ENCODE measurements around the gene UGT1A10. TPM values are rescaled to one million over a fixed set of nuclear protein-coding genes. Genes with fewer than 3 reads are reported as not detected.

The UGT1A10 gene
- total and polyA plus RNA-seq, 4 donors, result 0.03 to 0.14 TPM; not detected in 2

- H3K27me3 ChIP-seq (ENCODE audit: control insufficient read depth in 3 of 3, insufficient read depth in 3 of 3, low read length in 2 of 3), result no peaks in the 10 kb centered on the region
- 68 to 82% methylated on average over 4 of the region's 4 CpGs for WGBS, 2 donors
These were observed 42.9 kb downstream of the UGT1A10 start for GRCh38 chr2:233679196-233679595.

GRCh38 chr2:233680361-233681045 lies 44.3 kb downstream of the UGT1A10 start:
- WGBS, 2 donors, result 83 to 90% methylated on average over 4 of the region's 4 CpGs
- H3K27ac ChIP-seq (ENCODE audit: low read depth in 1 of 2, low read length in 1 of 2), result no peak overlapping the region
- H3K9me3 ChIP-seq (ENCODE audit: control insufficient read depth in 4 of 4, insufficient read depth in 3 of 4, low read length in 3 of 4), result no peaks in the 10 kb centered on the region
- no peak overlapping the region for H3K4me3 ChIP-seq
- no peak overlapping the region for H3K9ac ChIP-seq (ENCODE audit: insufficient read depth in 1 of 2, low read length in 2 of 2)
- H3K4me1 ChIP-seq (ENCODE audit: control insufficient read depth in 5 of 5, insufficient read depth in 5 of 5, low read length in 5 of 5), result no peaks in the 10 kb centered on the region
- ATAC-seq (ENCODE audit: insufficient read depth, low FRiP score) (no peak), DNase-seq (no peak)
- H3K36me3 ChIP-seq (ENCODE audit: control insufficient read depth in 4 of 4, insufficient read depth in 4 of 4, low read length in 4 of 4), result no peaks in the 10 kb centered on the region
- no peak for TF ChIP-seq CTCF (IDR thresholded peaks at IDR 0.05; ENCODE audit: control extremely low read depth, extremely low read depth)
- H3K27me3 ChIP-seq (ENCODE audit: control insufficient read depth in 3 of 3, insufficient read depth in 3 of 3, low read length in 2 of 3), result no peaks in the 10 kb centered on the region

More at GRCh38 chr2:233679196-233679595, 42.9 kb downstream of the UGT1A10 start:
- H3K36me3 ChIP-seq (ENCODE audit: control insufficient read depth in 4 of 4, insufficient read depth in 4 of 4, low read length in 4 of 4), result no peaks in the 10 kb centered on the region
- no peak for ATAC-seq (ENCODE audit: insufficient read depth, low FRiP score)
- H3K9ac ChIP-seq (ENCODE audit: insufficient read depth in 1 of 2, low read length in 2 of 2), result no peak overlapping the region
- H3K9me3 ChIP-seq (ENCODE audit: control insufficient read depth in 4 of 4, insufficient read depth in 3 of 4, low read length in 3 of 4), result no peaks in the 10 kb centered on the region
- no peak overlapping the region for H3K27ac ChIP-seq (ENCODE audit: low read depth in 1 of 2, low read length in 1 of 2)
- H3K4me1 ChIP-seq (ENCODE audit: control insufficient read depth in 5 of 5, insufficient read depth in 5 of 5, low read length in 5 of 5), result no peaks in the 10 kb centered on the region
- no peak for TF ChIP-seq CTCF (IDR thresholded peaks at IDR 0.05; ENCODE audit: control extremely low read depth, extremely low read depth)
- H3K4me3 ChIP-seq, result no peak overlapping the region
- no peak for DNase-seq

- H3K27ac ChIP-seq (ENCODE audit: low read depth in 1 of 2, low read length in 1 of 2), result no peak within 1 kb of the TSS
- WGBS, 2 donors, result 80 to 83% methylated on average over 5 of the region's 5 CpGs
These were observed 45.4 kb downstream of the UGT1A10 start, which contains the start of gene UGT1A7 for GRCh38 chr2:233681521-233682099. Gene UGT1A7, plus strand, starts transcription at chr2:233681901. Its CDS starts 37 bp downstream, at chr2:233681938.

More at GRCh38 chr2:233681521-233682099, 45.4 kb downstream of the UGT1A10 start, which contains the start of gene UGT1A7:
- Histone ChIP-seq H3K9ac (ENCODE audit: insufficient read depth in 1 of 2, low read length in 2 of 2) (no peak within 1 kb of the TSS), H3K4me3 (no peak within 1 kb of the TSS), H3K36me3 (ENCODE audit: control insufficient read depth in 4 of 4, insufficient read depth in 4 of 4, low read length in 4 of 4) (no peaks in the 10 kb centered on the region), H3K4me1 (ENCODE audit: control insufficient read depth in 5 of 5, insufficient read depth in 5 of 5, low read length in 5 of 5) (no peaks in the 10 kb centered on the region), H3K27me3 (ENCODE audit: control insufficient read depth in 3 of 3, insufficient read depth in 3 of 3, low read length in 2 of 3) (no peaks in the 10 kb centered on the region), H3K9me3 (ENCODE audit: control insufficient read depth in 4 of 4, insufficient read depth in 3 of 4, low read length in 3 of 4) (no peaks in the 10 kb centered on the region)
- no peak for TF ChIP-seq CTCF (IDR thresholded peaks at IDR 0.05; ENCODE audit: control extremely low read depth, extremely low read depth)
- ATAC-seq (ENCODE audit: insufficient read depth, low FRiP score) (no peak), DNase-seq (no peak)

All from lung (tissue), 12 donors.